Measurements from ENCODE around the gene RFX1.
"Not testable (repeated sequence)": the region's sequence is repeated elsewhere in the genome, so short reads cannot be mapped to it uniquely, and the experiment has no call there.

DNA sequence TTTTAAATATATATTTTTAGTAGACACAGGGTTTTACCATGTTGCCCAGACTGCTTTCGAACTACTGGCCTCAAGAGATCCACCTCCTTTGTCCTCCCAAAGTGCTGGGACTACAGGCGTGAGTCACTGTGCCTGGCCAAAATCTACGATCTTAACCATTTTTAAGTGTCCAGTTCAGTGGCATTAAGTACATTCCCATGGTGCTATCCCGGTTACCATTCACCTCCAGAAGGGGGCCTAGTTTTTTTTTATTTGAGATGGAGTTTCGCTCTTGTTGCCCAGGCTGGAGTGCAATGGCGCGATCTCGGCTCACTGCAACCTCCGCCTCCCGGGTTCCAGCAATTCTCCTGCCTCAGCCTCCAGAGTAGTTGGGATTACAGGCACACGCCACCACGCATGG, 29.0 kb upstream of the RFX1 start:
- not testable (repeated sequence) for TF ChIP-seq CTCF (IDR thresholded peaks at IDR 0.05 in 4 of 5, conservative IDR thresholded peaks at IDR 0.05 in 1 of 5); POLR2A (IDR thresholded peaks at IDR 0.05)

Data from gastrocnemius medialis (tissue), 4 donors.